ENCODE measurements around the gene RAP2A.

DNA sequence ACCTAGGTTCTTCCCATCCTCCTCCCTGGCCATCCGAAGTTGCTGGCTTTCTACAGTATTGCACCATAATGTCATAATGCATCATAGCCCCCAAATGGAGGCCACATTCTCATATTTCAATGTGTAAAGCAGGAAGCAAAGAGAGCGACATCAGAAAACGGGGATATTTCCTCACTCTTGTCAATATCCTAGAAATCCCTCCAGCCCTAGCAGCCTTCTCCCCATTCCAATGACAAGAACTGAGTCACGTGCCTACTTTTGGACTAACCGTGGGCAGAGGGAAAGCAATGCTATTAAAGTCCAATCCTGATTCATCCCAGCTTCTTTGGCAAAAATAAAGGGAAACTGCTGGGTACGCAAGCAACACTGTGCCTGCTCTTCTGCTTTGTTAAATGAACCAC lies 4.3 kb upstream of the RAP2A start:
- TF ChIP-seq, protein P1, sequence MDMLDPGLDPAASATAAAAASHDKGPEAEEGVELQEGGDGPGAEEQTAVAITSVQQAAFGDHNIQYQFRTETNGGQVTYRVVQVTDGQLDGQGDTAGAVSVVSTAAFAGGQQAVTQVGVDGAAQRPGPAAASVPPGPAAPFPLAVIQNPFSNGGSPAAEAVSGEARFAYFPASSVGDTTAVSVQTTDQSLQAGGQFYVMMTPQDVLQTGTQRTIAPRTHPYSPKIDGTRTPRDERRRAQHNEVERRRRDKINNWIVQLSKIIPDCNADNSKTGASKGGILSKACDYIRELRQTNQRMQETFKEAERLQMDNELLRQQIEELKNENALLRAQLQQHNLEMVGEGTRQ (IDR thresholded peaks at IDR 0.05; ENCODE audit: borderline replicate concordance, low read depth, low read length), result no peak
- TF ChIP-seq ZNF274 (IDR thresholded peaks at IDR 0.05; ENCODE audit: insufficient read depth, insufficient read length) (no peak), SIN3A (IDR thresholded peaks at IDR 0.05; ENCODE audit: low read depth, low read length) (no peak), CTCF (IDR thresholded peaks at IDR 0.05 in 2 of 3, conservative IDR thresholded peaks at IDR 0.05 in 1 of 3; ENCODE audit: control insufficient read depth in 2 of 3, extremely low read depth in 1 of 3, insufficient read depth in 1 of 3, low read depth in 3 of 3, low read length in 3 of 3) (no peak), SUZ12 (IDR thresholded peaks at IDR 0.05; ENCODE audit: unreplicated experiment) (no peak), POLR2A (IDR thresholded peaks at IDR 0.05; ENCODE audit: low read depth, low read length) (no peak)
- TF ChIP-seq, protein P2, sequence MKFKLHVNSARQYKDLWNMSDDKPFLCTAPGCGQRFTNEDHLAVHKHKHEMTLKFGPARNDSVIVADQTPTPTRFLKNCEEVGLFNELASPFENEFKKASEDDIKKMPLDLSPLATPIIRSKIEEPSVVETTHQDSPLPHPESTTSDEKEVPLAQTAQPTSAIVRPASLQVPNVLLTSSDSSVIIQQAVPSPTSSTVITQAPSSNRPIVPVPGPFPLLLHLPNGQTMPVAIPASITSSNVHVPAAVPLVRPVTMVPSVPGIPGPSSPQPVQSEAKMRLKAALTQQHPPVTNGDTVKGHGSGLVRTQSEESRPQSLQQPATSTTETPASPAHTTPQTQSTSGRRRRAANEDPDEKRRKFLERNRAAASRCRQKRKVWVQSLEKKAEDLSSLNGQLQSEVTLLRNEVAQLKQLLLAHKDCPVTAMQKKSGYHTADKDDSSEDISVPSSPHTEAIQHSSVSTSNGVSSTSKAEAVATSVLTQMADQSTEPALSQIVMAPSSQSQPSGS (IDR thresholded peaks at IDR 0.05; ENCODE audit: low read length), result no peak
